Measurements from ENCODE around the gene ASCL2. TPM values are rescaled to one million over a fixed set of nuclear protein-coding genes. Genes with fewer than 3 reads are reported as not detected.

The ASCL2 gene
- total RNA-seq, 1 experiment from 2014 or later: 32.5 TPM

DNA sequence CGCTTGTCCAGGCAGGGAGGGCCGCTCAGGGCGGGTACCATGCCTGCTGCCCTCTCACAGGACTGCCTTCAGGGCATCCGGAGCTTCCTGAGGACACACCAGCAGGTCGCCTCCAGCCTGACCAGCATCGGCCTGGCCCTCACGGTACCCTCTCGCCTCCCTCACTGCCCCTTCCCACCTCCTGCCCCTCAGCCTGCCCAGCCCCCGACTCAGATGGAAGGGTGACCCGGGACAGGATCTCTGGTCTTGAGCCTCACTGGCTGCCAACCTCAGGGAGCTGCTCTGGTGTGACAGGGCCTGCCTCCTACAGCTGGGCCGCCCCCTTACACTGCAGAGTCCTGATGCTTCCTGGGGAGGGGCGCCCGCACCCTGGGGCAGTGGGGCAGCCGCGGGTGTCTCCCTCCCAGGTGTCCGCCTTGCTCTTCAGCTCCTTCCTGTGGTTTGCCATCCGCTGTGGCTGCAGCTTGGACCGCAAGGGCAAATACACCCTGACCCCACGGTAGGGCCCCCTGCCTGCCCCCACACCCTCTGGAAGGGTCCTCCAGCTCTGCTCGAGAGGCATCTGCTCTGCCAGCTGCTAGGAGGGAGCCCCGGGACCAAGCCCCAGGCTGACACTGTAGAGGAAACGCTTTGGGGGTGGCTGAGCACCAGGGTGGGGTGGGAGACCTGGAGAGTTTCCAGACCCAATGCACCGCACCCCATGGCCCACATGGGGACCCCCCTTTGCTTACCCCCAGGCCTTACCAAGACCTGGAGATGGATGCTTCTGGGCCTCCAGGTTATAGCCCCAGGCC is 46.0 kb upstream of the ASCL2 start:
- Histone ChIP-seq H3K4me3 (ENCODE audit: low read depth, low read length) (no peak overlapping the region), H3K27me3 (replicated peaks; ENCODE audit: control insufficient read depth, insufficient read depth, low read length) (no peaks in the 10 kb centered on the region), H3K9me3 (no peaks in the 10 kb centered on the region), H3K36me3 (ENCODE audit: control insufficient read depth, insufficient read depth, low read length) (no peaks in the 10 kb centered on the region), H3K4me1 (no peaks in the 10 kb centered on the region)
- H3K4me3 Mint-ChIP-seq (ENCODE audit: unreplicated experiment): no peak overlapping the region
- no TSS peak for BruUV-seq (replicated peaks)
- peak in 1 of 2 experiments; percentile 25 for DNase-seq
- intact Hi-C loops (cut with micrococcal nuclease; ENCODE audit: unreplicated experiment): no loop called here
- H3K27ac Mint-ChIP-seq (ENCODE audit: unreplicated experiment): no peak overlapping the region
- no peaks in the 10 kb centered on the region for H3K36me3 Mint-ChIP-seq (ENCODE audit: insufficient read depth, unreplicated experiment)
- no peaks in the 10 kb centered on the region for H3K9me3 Mint-ChIP-seq (ENCODE audit: unreplicated experiment)
- ChIA-PET POLR2A (no interaction called here), CTCF (interaction anchor here (0.9 to 1.2 kb wide), 2 partner anchors 12 to 105 kb away, joined by 3 to 4 read pairs; no protein-coding TSS in a partner anchor)
- TF ChIP-seq, protein P1, sequence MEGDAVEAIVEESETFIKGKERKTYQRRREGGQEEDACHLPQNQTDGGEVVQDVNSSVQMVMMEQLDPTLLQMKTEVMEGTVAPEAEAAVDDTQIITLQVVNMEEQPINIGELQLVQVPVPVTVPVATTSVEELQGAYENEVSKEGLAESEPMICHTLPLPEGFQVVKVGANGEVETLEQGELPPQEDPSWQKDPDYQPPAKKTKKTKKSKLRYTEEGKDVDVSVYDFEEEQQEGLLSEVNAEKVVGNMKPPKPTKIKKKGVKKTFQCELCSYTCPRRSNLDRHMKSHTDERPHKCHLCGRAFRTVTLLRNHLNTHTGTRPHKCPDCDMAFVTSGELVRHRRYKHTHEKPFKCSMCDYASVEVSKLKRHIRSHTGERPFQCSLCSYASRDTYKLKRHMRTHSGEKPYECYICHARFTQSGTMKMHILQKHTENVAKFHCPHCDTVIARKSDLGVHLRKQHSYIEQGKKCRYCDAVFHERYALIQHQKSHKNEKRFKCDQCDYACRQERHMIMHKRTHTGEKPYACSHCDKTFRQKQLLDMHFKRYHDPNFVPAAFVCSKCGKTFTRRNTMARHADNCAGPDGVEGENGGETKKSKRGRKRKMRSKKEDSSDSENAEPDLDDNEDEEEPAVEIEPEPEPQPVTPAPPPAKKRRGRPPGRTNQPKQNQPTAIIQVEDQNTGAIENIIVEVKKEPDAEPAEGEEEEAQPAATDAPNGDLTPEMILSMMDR (IDR thresholded peaks at IDR 0.05; ENCODE audit: insufficient read depth in 1 of 2, low read depth in 1 of 2, low read length in 1 of 2, severe bottlenecking in 1 of 2, unreplicated experiment in 1 of 2): no peak
- H3K4me1 Mint-ChIP-seq (ENCODE audit: low read depth, unreplicated experiment): no peaks in the 10 kb centered on the region
- H3K27me3 Mint-ChIP-seq (ENCODE audit: insufficient read depth, unreplicated experiment): no peaks in the 10 kb centered on the region

DNA sequence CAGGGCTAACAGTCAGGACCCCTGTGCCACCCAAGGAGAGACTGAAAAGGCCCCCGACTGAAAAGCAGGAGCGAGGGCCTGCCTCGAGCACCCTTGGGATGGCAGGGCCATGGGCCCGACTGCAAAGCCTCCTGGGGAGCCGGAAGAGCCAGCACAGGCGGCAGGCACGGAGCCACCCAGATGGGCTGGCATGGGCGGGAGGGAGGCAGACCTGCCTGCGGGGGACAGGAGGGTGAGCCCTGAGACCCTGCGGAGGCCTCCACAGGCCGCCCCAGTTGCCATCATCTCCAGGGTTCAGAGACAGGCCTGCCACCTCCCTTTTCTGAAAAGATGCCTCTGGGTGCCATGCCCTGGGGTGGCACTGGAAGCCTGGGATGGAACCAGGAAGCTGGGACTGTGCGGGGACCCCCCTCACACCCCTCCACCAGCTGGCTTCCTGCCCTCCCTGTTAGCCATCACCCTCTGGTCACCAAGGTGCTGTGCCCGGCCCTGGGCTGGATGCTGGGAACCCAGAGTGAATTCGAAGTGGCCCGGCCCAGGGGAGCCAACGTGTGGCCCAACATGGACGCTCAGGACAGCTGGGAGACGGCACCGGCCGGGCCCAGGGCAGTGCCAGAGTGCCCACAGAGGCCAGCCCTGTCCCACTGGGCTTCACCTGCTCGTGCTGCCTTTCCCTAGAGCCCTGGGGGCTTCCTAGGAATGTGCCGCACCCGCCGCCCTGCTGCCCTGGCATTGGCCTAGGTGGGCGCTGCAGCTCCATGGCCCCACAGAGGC is 45.2 kb upstream of the ASCL2 start:
- Mint-ChIP-seq H3K9me3 (ENCODE audit: unreplicated experiment) (no peaks in the 10 kb centered on the region), H3K27me3 (ENCODE audit: insufficient read depth, unreplicated experiment) (no peaks in the 10 kb centered on the region), H3K4me1 (ENCODE audit: low read depth, unreplicated experiment) (no peaks in the 10 kb centered on the region), H3K36me3 (ENCODE audit: insufficient read depth, unreplicated experiment) (no peaks in the 10 kb centered on the region), H3K4me3 (ENCODE audit: unreplicated experiment) (no peak overlapping the region), H3K27ac (ENCODE audit: unreplicated experiment) (no peak overlapping the region)
- H3K27me3 ChIP-seq (replicated peaks; ENCODE audit: control insufficient read depth, insufficient read depth, low read length): no peaks in the 10 kb centered on the region
- ChIA-PET POLR2A (no interaction called here), CTCF (interaction anchor here (1.2 kb wide), 1 partner anchor 105 kb away, joined by 3 read pairs; no protein-coding TSS in a partner anchor)
- no TSS peak for BruUV-seq (replicated peaks)
- TF ChIP-seq, protein P1 (IDR thresholded peaks at IDR 0.05; ENCODE audit: insufficient read depth in 1 of 2, low read depth in 1 of 2, low read length in 1 of 2, severe bottlenecking in 1 of 2, unreplicated experiment in 1 of 2): no peak
- peak in 1 of 2 experiments; percentile 27 for DNase-seq
- intact Hi-C loops (cut with micrococcal nuclease; ENCODE audit: unreplicated experiment): no loop called here
- H3K4me3 ChIP-seq (ENCODE audit: low read depth, low read length): no peak overlapping the region
- no peaks in the 10 kb centered on the region for H3K36me3 ChIP-seq (ENCODE audit: control insufficient read depth, insufficient read depth, low read length)
- H3K9me3 ChIP-seq: no peaks in the 10 kb centered on the region
- H3K4me1 ChIP-seq: no peaks in the 10 kb centered on the region

DNA sequence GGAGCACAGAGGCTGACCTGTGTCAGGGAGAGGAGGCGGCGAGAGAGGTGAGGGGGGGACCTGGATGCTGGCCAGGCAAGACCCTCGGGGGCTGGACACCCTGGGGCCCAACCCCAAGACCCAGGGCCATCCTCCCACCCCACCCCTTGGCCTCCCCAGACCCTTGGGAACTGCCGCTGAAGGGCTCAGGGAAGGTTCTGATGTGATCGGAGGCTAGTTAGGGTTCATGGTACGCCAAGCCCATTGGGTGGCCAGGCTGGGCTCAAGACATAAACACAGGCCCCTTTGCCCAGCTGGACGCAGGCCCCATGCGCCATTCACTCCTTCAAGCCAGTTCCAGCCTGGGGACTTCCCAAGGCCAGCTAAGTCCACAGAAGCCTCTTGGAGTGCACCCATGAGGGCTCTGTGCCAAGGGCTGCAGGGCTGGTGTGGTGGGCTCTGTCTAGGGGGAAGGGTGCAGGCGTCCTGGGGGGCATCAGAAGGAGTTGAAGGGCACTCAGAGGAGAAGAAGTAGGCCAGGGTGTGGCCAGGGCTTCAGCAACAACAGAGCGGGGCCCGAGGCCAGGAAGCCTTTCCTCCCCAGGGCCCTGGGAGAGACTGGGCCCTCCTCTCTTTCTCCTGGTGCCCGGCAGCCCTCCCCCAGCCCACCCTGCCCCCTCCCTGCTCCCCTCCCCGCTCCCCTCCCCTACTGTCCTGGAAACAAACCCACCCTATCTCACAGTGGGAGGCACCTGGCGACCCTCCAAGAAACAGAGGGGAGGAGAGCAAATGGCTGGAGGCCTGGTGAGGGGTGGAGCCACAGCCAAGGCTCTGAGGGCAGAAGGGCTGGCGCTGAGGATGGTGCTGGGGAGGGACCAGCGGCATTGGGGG is 44.4 kb upstream of the ASCL2 start:
- Mint-ChIP-seq H3K4me3 (ENCODE audit: unreplicated experiment) (no peak overlapping the region), H3K9me3 (ENCODE audit: unreplicated experiment) (no peaks in the 10 kb centered on the region), H3K27me3 (ENCODE audit: insufficient read depth, unreplicated experiment) (no peaks in the 10 kb centered on the region), H3K36me3 (ENCODE audit: insufficient read depth, unreplicated experiment) (no peaks in the 10 kb centered on the region), H3K27ac (ENCODE audit: unreplicated experiment) (no peak overlapping the region), H3K4me1 (ENCODE audit: low read depth, unreplicated experiment) (no peaks in the 10 kb centered on the region)
- no TSS peak for BruUV-seq (replicated peaks)
- no peak overlapping the region for H3K4me3 ChIP-seq (ENCODE audit: low read depth, low read length)
- H3K36me3 ChIP-seq (ENCODE audit: control insufficient read depth, insufficient read depth, low read length): no peaks in the 10 kb centered on the region
- H3K4me1 ChIP-seq: no peaks in the 10 kb centered on the region
- intact Hi-C loops (cut with micrococcal nuclease; ENCODE audit: unreplicated experiment): no loop called here
- no peak for DNase-seq
- no peaks in the 10 kb centered on the region for H3K9me3 ChIP-seq
- ChIA-PET CTCF (no interaction called here), POLR2A (no interaction called here)
- no peaks in the 10 kb centered on the region for H3K27me3 ChIP-seq (replicated peaks; ENCODE audit: control insufficient read depth, insufficient read depth, low read length)
- TF ChIP-seq, protein P1 (IDR thresholded peaks at IDR 0.05; ENCODE audit: insufficient read depth in 1 of 2, low read depth in 1 of 2, low read length in 1 of 2, severe bottlenecking in 1 of 2, unreplicated experiment in 1 of 2): no peak

Data from Caco-2 (cell line).